Jurkat, Clone E6-1 (cell line): Measurements from ENCODE around the gene ASCL5.

Experiments used
- DNase-seq: peaks from one replicate; pipeline ENCODE4 v3.0.0-alpha.2; 2011; ENCODE audit warnings: low read depth, low spot score
- H3K4me3 ChIP-seq: 2 replicates; pipeline ENCODE4 v1.5.1; 2011; ENCODE audit warnings: mild to moderate bottlenecking, low read length, control low read depth, moderate library complexity

The ASCL5 gene

DNA sequence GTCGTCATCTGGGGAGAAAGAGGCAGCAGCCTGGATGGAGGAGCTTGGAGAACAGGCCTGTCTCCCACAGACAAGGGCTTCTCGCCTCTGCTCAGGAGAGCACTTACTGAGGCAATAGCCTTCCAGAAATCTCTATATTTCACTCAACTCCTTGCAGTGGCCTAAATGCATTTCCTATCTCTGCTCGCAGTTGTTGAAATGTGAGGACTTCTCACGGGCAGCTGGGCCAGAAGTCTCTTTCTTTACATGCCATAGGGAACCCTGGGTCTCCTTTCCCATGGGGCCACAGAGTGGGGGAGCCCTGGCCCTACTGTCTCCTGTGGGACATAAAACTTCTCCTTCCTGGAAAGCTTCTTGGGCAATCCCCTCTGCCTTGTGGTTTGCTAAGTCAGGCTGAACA, 60.0 kb downstream of the ASCL5 start:
- DNase-seq = no peak
- no peak overlapping the region for H3K4me3 ChIP-seq

DNA sequence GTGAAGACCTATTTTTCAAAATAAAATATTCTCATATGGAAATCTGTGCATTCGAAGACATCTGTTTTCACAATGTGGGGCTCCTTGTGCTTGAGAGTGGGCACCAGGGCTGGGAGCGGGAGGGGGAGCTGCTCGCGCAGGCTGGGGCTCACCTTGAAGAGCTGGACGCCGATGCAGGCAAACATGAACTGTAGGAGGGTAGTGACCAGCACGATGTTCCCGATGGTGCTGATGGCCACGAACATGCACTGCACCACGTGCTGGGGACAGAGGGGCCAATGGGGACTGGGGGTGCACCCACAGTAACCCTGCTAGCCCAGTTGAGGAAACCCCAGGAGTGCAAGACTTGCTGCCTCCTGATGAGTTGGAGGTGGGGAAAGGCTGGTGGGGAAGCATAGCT, 61.3 kb downstream of the ASCL5 start:
- DNase-seq = no peak
- H3K4me3 ChIP-seq = no peak overlapping the region

DNA sequence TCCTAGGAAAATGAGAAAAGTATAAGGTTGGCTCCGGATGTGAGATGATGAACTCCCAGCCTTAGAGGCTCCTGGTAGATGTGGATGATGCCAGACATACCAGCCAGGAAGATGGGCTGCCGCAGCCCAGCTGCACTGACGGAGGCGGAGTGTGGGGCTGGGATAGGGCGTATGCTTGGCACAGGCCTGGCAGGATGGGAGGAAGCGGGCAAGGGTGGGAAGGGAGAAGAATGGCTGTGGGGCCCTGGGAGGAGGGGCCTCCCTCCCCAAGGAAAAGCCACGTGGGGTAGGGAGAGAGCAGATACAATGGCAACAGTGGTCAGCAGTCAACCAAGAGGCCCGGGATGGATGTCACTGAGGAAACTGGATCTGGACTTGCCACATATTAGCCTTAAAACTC, 62.2 kb downstream of the ASCL5 start:
- no peak for DNase-seq
- no peak overlapping the region for H3K4me3 ChIP-seq
